Esophagus squamous epithelium (tissue), 4 donors: ENCODE results near the gene TRAF3IP1.
"Not testable (repeated sequence)": the region's sequence is repeated elsewhere in the genome, so short reads cannot be mapped to it uniquely, and the experiment has no call there.

Source experiments
- POLR2A ChIP-seq, 4 donors: fragments of 450-650 bp; IDR thresholded peaks; one replicate each; pipeline ENCODE4 v1.6.1; 2017; ENCODE audit warnings: antibody characterized with exemption in 4 of 4, mild to moderate bottlenecking in 4 of 4, moderate library complexity in 3 of 4
- TF ChIP-seq, protein P1 (sequence below), 6 experiments: fragments of 450-650 bp in 4 of 6; fragments of 200-600 bp in 2 of 6; sonication (generic) in 2 of 6; IDR thresholded peaks; one replicate each; pipeline ENCODE4 v1.5.1; 2016 to 2019; ENCODE audit warnings: antibody characterized with exemption in 6 of 6, mild to moderate bottlenecking in 4 of 6, moderate library complexity in 4 of 6

DNA sequence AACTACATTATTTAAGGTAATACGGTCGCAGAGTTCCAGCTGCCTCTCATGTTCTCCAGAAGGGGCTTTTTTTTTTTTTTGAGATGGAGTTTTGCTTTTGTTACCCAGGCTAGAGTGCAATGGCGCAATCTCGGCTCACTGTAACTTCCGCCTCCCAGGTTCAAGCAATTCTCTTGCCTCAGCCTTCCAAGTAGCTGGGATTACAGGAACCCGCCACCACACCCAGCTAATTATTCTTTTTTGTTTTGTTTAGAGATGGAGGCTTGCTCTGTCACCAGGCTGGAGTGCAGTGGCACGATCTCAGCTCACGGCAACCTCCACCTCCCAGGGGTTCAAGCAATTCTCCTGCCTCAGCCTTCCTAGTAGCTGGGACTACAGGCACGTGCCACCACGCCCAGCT is 46.9 kb upstream of the TRAF3IP1 start:
- TF ChIP-seq, protein P1, sequence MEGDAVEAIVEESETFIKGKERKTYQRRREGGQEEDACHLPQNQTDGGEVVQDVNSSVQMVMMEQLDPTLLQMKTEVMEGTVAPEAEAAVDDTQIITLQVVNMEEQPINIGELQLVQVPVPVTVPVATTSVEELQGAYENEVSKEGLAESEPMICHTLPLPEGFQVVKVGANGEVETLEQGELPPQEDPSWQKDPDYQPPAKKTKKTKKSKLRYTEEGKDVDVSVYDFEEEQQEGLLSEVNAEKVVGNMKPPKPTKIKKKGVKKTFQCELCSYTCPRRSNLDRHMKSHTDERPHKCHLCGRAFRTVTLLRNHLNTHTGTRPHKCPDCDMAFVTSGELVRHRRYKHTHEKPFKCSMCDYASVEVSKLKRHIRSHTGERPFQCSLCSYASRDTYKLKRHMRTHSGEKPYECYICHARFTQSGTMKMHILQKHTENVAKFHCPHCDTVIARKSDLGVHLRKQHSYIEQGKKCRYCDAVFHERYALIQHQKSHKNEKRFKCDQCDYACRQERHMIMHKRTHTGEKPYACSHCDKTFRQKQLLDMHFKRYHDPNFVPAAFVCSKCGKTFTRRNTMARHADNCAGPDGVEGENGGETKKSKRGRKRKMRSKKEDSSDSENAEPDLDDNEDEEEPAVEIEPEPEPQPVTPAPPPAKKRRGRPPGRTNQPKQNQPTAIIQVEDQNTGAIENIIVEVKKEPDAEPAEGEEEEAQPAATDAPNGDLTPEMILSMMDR (IDR thresholded peaks at IDR 0.05), result not testable (repeated sequence)
- not testable (repeated sequence) for TF ChIP-seq POLR2A (IDR thresholded peaks at IDR 0.05)
